K562 (cell line): Measurements from ENCODE around the gene FAM171A2. TPM values are rescaled to one million over a fixed set of nuclear protein-coding genes. Genes with fewer than 3 reads are reported as not detected.

Experiments
- ATAC-seq: fragments of 200-7000 bp; cut with Tn5 transposase; 3 replicates; pipeline ENCODE4 v1.9.1; 2020; ENCODE audit warnings: moderate library complexity
- BruUV-seq: library from RNA; stranded (reverse); fragments of 400-500 nt; replicated peaks from 2 replicates; lab custom pipeline; 2021; lab: Mats Ljungman, UMichigan
- CTCF ChIA-PET: fragments of 300-600 bp; formaldehyde crosslinking; extraction: SDS; loops from one replicate; lab custom pipeline; 2021; ENCODE audit warnings: low intra/inter-chr PET ratio; lab: Yijun Ruan, JAX
- POLR2A ChIA-PET: fragments of 300-600, 350-650 bp; sonication (Branson Sonifier 250); formaldehyde crosslinking; extraction: SDS; loops from one replicate; lab custom pipeline; 2021; ENCODE audit warnings: antibody characterized with exemption, inconsistent platforms; lab: Yijun Ruan, JAX
- DNase-seq, 4 experiments: peaks; one replicate each; pipeline versions ENCODE4 v3.0.0 to v3.0.0-alpha.2; 2011 to 2018; ENCODE audit warnings: low spot score in 3 of 4, mixed read lengths in 3 of 4; ENCODE audit errors: extremely low read depth in 1 of 4
- FAIRE-seq: peaks from 2 replicates; lab custom pipeline; 2011; peaks lifted over from hg19 to GRCh38; lab: Jason Lieb, UNC
- H2AFZ ChIP-seq: 2 replicates; pipeline ENCODE4 v1.6.0; 2011; ENCODE audit warnings: low read depth, low read length, control low read depth, inconsistent platforms
- H3K27ac ChIP-seq: fragments of 200-600 bp; 3 replicates; pipeline ENCODE4 v1.8.0; 2011; ENCODE audit warnings: low read depth, mild to moderate bottlenecking, control low read depth, inconsistent platforms, low read length, moderate library complexity, mixed read lengths; ENCODE audit errors: extremely low read depth
- H3K27me3 ChIP-seq, 2 experiments: fragments of 300-600 bp in 1 of 2; 2 replicates in 1 of 2; 3 replicates in 1 of 2; pipeline versions ENCODE4 v1.6.0 to v1.8.0; 2011; ENCODE audit warnings: inconsistent platforms in 2 of 2, low read length in 2 of 2, mild to moderate bottlenecking in 1 of 2, mixed read lengths in 1 of 2, moderate library complexity in 1 of 2; ENCODE audit not compliant: control insufficient read depth in 2 of 2, insufficient read depth in 2 of 2
- H3K36me3 ChIP-seq: fragments of 300-600 bp; 3 replicates; pipeline ENCODE4 v1.8.0; 2011; ENCODE audit warnings: mild to moderate bottlenecking, low read length, inconsistent platforms; ENCODE audit not compliant: control insufficient read depth, insufficient read depth
- H3K4me1 ChIP-seq, 2 experiments: fragments of 200-600 bp in 1 of 2; replicated peaks in 1 of 2; 2 replicates in 1 of 2; 3 replicates in 1 of 2; pipeline versions ENCODE4 v1.5.1 to v1.8.0; 2011; ENCODE audit warnings: inconsistent platforms in 2 of 2, low read length in 2 of 2, mild to moderate bottlenecking in 1 of 2, mixed read lengths in 1 of 2, moderate library complexity in 1 of 2; ENCODE audit not compliant: control insufficient read depth in 2 of 2, insufficient read depth in 2 of 2
- H3K4me2 ChIP-seq: 2 replicates; pipeline ENCODE4 v1.6.1; 2011; ENCODE audit warnings: low read length, control low read depth, inconsistent platforms, mixed read lengths; ENCODE audit not compliant: insufficient read depth
- H3K4me3 ChIP-seq: fragments of 200-600 bp; sonication (generic), shearing (Covaris generic); 2 replicates; pipeline ENCODE4 v1.5.1; 2016; ENCODE audit warnings: control low read depth, inconsistent platforms
- H3K79me2 ChIP-seq: fragments of 200-600 bp; 3 replicates; pipeline ENCODE4 v1.8.0; 2011; ENCODE audit warnings: low read length, inconsistent platforms; ENCODE audit not compliant: control insufficient read depth, insufficient read depth
- H3K9ac ChIP-seq, 2 experiments: 2 replicates each; pipeline versions ENCODE4 v1.6.0 to v1.6.1; 2011; ENCODE audit warnings: low read depth in 2 of 2, low read length in 2 of 2, control low read depth in 1 of 2, inconsistent platforms in 1 of 2, mild to moderate bottlenecking in 1 of 2, mixed read lengths in 1 of 2; ENCODE audit not compliant: insufficient read depth in 1 of 2
- H3K9me1 ChIP-seq: one replicate; pipeline ENCODE4 v1.6.0; 2011; ENCODE audit warnings: inconsistent platforms, mild to moderate bottlenecking, low read length, moderate library complexity; ENCODE audit not compliant: control insufficient read depth, insufficient read depth
- H3K9me3 ChIP-seq: replicated peaks from 2 replicates; pipeline ENCODE4 v1.5.1; 2011; ENCODE audit warnings: low read depth, low read length, inconsistent platforms; ENCODE audit not compliant: control insufficient read depth, insufficient read depth
- H4K20me1 ChIP-seq: replicated peaks from 2 replicates; pipeline ENCODE4 v1.6.1; 2011; ENCODE audit warnings: low read length, inconsistent platforms, mixed read lengths; ENCODE audit not compliant: control insufficient read depth, insufficient read depth
- ADNP ChIP-seq: fragments of 200-800 bp; sonication (Bioruptor generic); IDR thresholded peaks from 2 replicates; pipeline ENCODE4 v1.6.1; 2016; ENCODE audit warnings: missing genetic modification characterization, missing compliant biosample characterization
- ATF7 ChIP-seq: fragments of 450-650 bp; IDR thresholded peaks from 2 replicates; pipeline ENCODE4 v1.7.1; 2014; ENCODE audit warnings: mild to moderate bottlenecking, moderate library complexity
- CHCHD3 ChIP-seq: fragments of 250-450 bp; sonication (Bioruptor Pico); IDR thresholded peaks from 2 replicates; pipeline ENCODE4 v2.1.2; 2022; ENCODE audit warnings: mild to moderate bottlenecking
- CREB1 ChIP-seq, 2 experiments: sonication (generic) in 1 of 2; formaldehyde crosslinking in 1 of 2; IDR thresholded peaks; 2 replicates each; pipeline versions ENCODE4 v1.6.1 to v1.8.0; 2012 to 2022; ENCODE audit warnings: inconsistent platforms in 1 of 2, mild to moderate bottlenecking in 1 of 2, missing genetic modification reagents in 1 of 2, moderate library complexity in 1 of 2
- ESRRA ChIP-seq: fragments of 450-650 bp; IDR thresholded peaks from 2 replicates; pipeline ENCODE4 v1.6.1; 2014; ENCODE audit warnings: low read depth, mild to moderate bottlenecking, moderate library complexity, borderline replicate concordance
- GABPA ChIP-seq: fragments of 200-800 bp; sonication (Bioruptor generic); conservative IDR thresholded peaks from 2 replicates; pipeline ENCODE4 v1.6.1; 2016; ENCODE audit warnings: low read depth, missing genetic modification characterization, missing compliant biosample characterization
- HMG20A ChIP-seq: fragments of 450-650 bp; formaldehyde crosslinking; conservative IDR thresholded peaks from 2 replicates; pipeline ENCODE4 v1.4.0; 2020; ENCODE audit warnings: mild to moderate bottlenecking, mixed read lengths
- HNRNPL ChIP-seq: fragments of 200-400 bp; formaldehyde crosslinking; IDR thresholded peaks from 2 replicates; pipeline ENCODE4 v1.6.1; 2017; ENCODE audit warnings: low read depth, mild to moderate bottlenecking, low read length
- IRF2 ChIP-seq: sonication (generic); formaldehyde crosslinking; IDR thresholded peaks from 2 replicates; pipeline ENCODE4 v1.8.1; 2022; ENCODE audit warnings: mild to moderate bottlenecking, missing genetic modification reagents
- POLR2G ChIP-seq: fragments of 200-400 bp; formaldehyde crosslinking; IDR thresholded peaks from 2 replicates; pipeline ENCODE4 v1.6.1; 2017; ENCODE audit warnings: low read depth, mild to moderate bottlenecking, antibody characterized with exemption, low read length, moderate library complexity
- SAP30 ChIP-seq: fragments of 200-600 bp; sonication (generic); IDR thresholded peaks from 2 replicates; pipeline ENCODE4 v1.6.1; 2012; ENCODE audit warnings: borderline replicate concordance, low read depth, mild to moderate bottlenecking, moderate library complexity, low read length, control low read depth, inconsistent platforms; ENCODE audit not compliant: insufficient read depth, poor library complexity, severe bottlenecking
- SRSF9 ChIP-seq: fragments of 200-400 bp; formaldehyde crosslinking; IDR thresholded peaks from 2 replicates; pipeline ENCODE4 v1.6.1; 2017; ENCODE audit warnings: low read depth, low read length, borderline replicate concordance
- STAT5B ChIP-seq: fragments of 250-450 bp; sonication (Bioruptor Pico); IDR thresholded peaks from 2 replicates; pipeline ENCODE4 v1.8.0; 2021; ENCODE audit warnings: mild to moderate bottlenecking, inconsistent platforms
- ZNF124 ChIP-seq: sonication (generic); formaldehyde crosslinking; IDR thresholded peaks from 2 replicates; pipeline ENCODE4 v1.8.1; 2022; ENCODE audit warnings: missing genetic modification reagents
- WGBS: fragments of 100-300 bp; shearing (Covaris generic); methylation state at CpG from one replicate; pipeline ENCODE4 v1.1.6; 2016; ENCODE audit warnings: low coverage, mixed read lengths; ENCODE audit not compliant: insufficient coverage; ENCODE audit errors: missing lambda C conversion rate; 5-methylcytosine and 5-hydroxymethylcytosine counted together
- in situ Hi-C: fragments of 300-500 bp; cut with MboI; formaldehyde crosslinking; loops from 4 replicates; pipeline ENCODE4 v1.15.0; 2018; ENCODE audit warnings: inconsistent platforms, mixed read lengths
- intact Hi-C: fragments of 100-400 bp; cut with micrococcal nuclease; formaldehyde crosslinking; loops from 2 replicates; pipeline ENCODE4 v1.14.2; 2022
- polyA plus RNA-seq, 8 experiments: library from polyadenylated mRNA; depleted of rRNA in 4 of 8; stranded (reverse) in 5 of 8; unstranded in 3 of 8; fragments of >200 nt; fragmentation: Nextera tagmentation in 2 of 8; fragmentation: Illumina TruSeq in 1 of 8; extraction: Ambion mirVana in 2 of 8; extraction: Trizol in 1 of 8; gene quantifications; 2 replicates each; pipeline versions ENCODE4 v1.2.1 to v1.2.3, GENCODE V29; 2011 to 2014; ENCODE audit warnings: inconsistent platforms in 1 of 8, missing spikeins in 1 of 8
- total RNA-seq, 7 experiments: library from RNA; depleted of rRNA in 6 of 7; stranded (reverse); fragments of >200 nt in 6 of 7; fragmentation: Illumina TruSeq in 2 of 7; extraction: Trizol in 2 of 7; gene quantifications; 2 replicates each; pipeline versions ENCODE4 v1.2.1 to v1.2.3, GENCODE V29; 2011 to 2021; ENCODE audit warnings: low replicate concordance in 1 of 7
- TF ChIP-seq, protein P1 (sequence below): sonication (generic); formaldehyde crosslinking; IDR thresholded peaks from 2 replicates; pipeline ENCODE4 v1.8.0; 2022; ENCODE audit warnings: mild to moderate bottlenecking, missing genetic modification reagents
- TF ChIP-seq, protein P2 (sequence below): sonication (generic); formaldehyde crosslinking; IDR thresholded peaks from 2 replicates; pipeline ENCODE4 v1.8.0; 2022; ENCODE audit warnings: mild to moderate bottlenecking, missing genetic modification reagents

FAM171A2 gene
- total and polyA plus RNA-seq, 9 of the 15 experiments (the other 6 are each of a cell fraction or from before 2014, with no cell fraction given): 0.10 to 10.2 (median 2.0) TPM; not detected in 1

DNA sequence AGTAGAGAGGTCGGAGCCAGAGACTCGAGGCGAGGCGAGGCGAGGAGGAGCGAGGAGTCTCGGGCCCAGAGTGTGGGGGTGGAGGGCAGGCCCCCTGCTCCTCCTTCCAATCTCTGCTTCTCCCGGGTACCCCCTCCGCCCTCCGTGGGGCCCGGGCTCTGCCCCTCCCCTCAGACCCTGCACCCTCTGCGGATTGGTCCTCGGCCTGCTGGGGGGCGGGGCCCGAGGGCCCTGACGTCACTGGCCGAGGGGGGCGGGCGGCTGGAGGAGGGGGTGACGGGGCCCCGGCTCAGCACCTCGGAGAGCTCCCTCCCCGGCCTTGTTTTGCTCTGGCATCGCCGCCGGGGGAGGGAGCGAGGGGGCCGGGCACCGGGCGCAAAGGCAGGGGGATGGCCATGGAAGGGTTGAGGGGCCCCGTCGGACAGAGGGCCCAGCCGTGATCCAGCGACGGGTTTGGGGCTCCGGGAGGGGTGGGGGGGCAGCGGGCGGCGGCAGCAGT is 55.3 kb downstream of the FAM171A2 start, which contains the start of gene RUNDC3A (continued):
- TF ChIP-seq, protein P1, sequence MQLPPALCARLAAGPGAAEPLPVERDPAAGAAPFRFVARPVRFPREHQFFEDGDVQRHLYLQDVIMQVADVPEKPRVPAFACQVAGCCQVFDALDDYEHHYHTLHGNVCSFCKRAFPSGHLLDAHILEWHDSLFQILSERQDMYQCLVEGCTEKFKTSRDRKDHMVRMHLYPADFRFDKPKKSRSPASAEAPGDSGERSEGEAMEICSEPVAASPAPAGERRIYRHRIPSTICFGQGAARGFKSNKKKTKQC (CRISPR knock-in tag): peak; percentile 86; the same call in 1 of the 2 replicates
- TF ChIP-seq HNRNPL: peak; percentile 80; the same call in 1 of the 2 replicates
- peak; percentile 88 for TF ChIP-seq CREB1 (IDR thresholded peaks at IDR 0.05)
- peak; percentile 93 for TF ChIP-seq CREB1 (CRISPR knock-in tag; IDR thresholded peaks at IDR 0.05)
- no peak for TF ChIP-seq ADNP

DNA sequence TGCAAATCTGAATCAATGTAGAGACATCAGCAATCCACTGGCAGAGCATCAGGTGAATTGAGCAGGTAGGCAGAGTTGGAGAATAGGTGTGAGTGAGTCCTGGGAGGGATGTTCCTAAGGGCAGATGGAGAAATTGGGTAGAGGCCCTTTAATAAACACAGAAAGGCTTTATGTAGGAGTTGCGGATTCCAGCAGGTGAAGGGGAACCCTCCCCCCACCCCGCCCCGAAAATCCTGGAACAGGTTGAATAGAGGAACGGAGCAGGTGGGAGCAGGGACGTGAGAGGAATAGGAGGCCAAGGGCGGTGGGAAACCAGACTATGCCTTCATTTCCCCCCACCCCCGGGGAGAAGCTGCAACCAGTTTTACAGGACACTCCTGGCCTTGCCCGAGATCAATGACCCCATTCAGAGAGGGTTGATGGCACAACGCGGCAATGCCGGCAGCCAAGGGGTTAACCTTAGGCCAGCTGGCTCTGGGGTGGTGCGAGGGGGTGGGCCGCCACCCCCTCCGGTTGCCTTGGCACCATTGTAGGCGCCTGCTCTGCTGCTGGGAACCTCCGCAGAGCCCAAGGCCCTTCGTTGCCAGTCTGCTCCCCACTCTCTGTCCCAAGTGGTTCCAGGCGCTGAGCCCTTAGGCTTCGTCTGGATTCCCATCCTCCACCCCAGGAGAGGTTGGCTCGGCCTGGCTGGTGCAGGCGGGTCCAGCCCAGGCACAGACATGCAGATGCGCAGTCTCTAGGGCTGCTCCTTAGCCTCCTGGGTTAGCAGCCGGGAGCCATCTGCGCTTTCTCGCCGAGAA is 56.1 kb downstream of the FAM171A2 start:
- H3K4me3 ChIP-seq: no peak overlapping the region
- ChIA-PET POLR2A (interaction anchor here (0.6 to 1.0 kb wide), 4 partner anchors 11 to 357 kb away, joined by 3 to 6 read pairs (median 4); no protein-coding TSS in a partner anchor), CTCF (no interaction called here)
- WGBS: 8% methylated on average over 23 of the region's 26 CpGs
- H3K9ac ChIP-seq: no peak overlapping the region
- no peaks in the 10 kb centered on the region for H3K36me3 ChIP-seq
- H2AFZ ChIP-seq: no peak overlapping the region
- peaks cover 0 to 23% of the 10 kb centered on the region in 2 experiments; a peak in 4 of 5 replicates for H3K4me1 ChIP-seq
- FAIRE-seq (no peak), DNase-seq (no peak), ATAC-seq (peak; percentile 38)
- no peaks in the 10 kb centered on the region; the same call in 1 of the 2 replicates for H4K20me1 ChIP-seq
- H3K27ac ChIP-seq: no peak overlapping the region
- BruUV-seq: no TSS peak
- in situ Hi-C loops (no loop called here), intact Hi-C loops (no loop called here)
- H3K9me1 ChIP-seq: no peaks in the 10 kb centered on the region
- H3K9me3 ChIP-seq: no peaks in the 10 kb centered on the region
- peaks cover 7 to 29% of the 10 kb centered on the region in 2 experiments; a peak in 4 of 5 replicates for H3K27me3 ChIP-seq
- no peaks in the 10 kb centered on the region for H3K79me2 ChIP-seq
- H3K4me2 ChIP-seq: no peak overlapping the region
- TF ChIP-seq SAP30 (no peak), ATF7 (no peak), GABPA (tag) (no peak), POLR2G (no peak), CHCHD3 (CRISPR knock-in tag) (no peak), SRSF9 (no peak), IRF2 (no peak), STAT5B (CRISPR knock-in tag) (no peak), ZNF124 (CRISPR knock-in tag) (no peak), ESRRA (no peak), HMG20A (CRISPR knock-in tag) (no peak)
- TF ChIP-seq, protein P2, sequence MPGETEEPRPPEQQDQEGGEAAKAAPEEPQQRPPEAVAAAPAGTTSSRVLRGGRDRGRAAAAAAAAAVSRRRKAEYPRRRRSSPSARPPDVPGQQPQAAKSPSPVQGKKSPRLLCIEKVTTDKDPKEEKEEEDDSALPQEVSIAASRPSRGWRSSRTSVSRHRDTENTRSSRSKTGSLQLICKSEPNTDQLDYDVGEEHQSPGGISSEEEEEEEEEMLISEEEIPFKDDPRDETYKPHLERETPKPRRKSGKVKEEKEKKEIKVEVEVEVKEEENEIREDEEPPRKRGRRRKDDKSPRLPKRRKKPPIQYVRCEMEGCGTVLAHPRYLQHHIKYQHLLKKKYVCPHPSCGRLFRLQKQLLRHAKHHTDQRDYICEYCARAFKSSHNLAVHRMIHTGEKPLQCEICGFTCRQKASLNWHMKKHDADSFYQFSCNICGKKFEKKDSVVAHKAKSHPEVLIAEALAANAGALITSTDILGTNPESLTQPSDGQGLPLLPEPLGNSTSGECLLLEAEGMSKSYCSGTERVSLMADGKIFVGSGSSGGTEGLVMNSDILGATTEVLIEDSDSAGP (CRISPR knock-in tag): no peak
